PFSK-1 (cell line): ENCODE data around the gene RBMS3.

Experiments
- FOXP2 ChIP-seq: optimal IDR thresholded peaks from 2 replicates; pipeline ENCODE3; 2011; ENCODE audit warnings: borderline replicate concordance, control low read depth, inconsistent platforms; ENCODE audit not compliant: insufficient read depth; ENCODE audit errors: extremely low read length, extremely low read depth
- POLR2AphosphoS5 ChIP-seq: IDR thresholded peaks from 2 replicates; pipeline ENCODE4 v1.6.1; 2012; ENCODE audit warnings: low read depth, mild to moderate bottlenecking, control low read depth, low read length, moderate library complexity
- REST ChIP-seq, 2 experiments: IDR thresholded peaks; 2 replicates each; pipeline versions ENCODE4 v1.6.1 to v1.8.0; 2011 to 2012; ENCODE audit warnings: low read depth in 2 of 2, low read length in 2 of 2, control low read depth in 1 of 2, inconsistent platforms in 1 of 2, mild to moderate bottlenecking in 1 of 2, moderate library complexity in 1 of 2; ENCODE audit not compliant: insufficient read depth in 1 of 2
- SIN3A ChIP-seq: IDR thresholded peaks from 2 replicates; pipeline ENCODE4 v1.6.1; 2012; ENCODE audit warnings: mild to moderate bottlenecking, low read length, moderate library complexity, borderline replicate concordance; ENCODE audit not compliant: insufficient read depth
- TAF1 ChIP-seq: IDR thresholded peaks from 2 replicates; pipeline ENCODE4 v1.6.1; 2012; ENCODE audit warnings: low read length, control low read depth, borderline replicate concordance; ENCODE audit not compliant: insufficient read depth

Gene RBMS3

GRCh38 chr3:29949131-29949530, 668.3 kb downstream of the RBMS3 start:
- TF ChIP-seq SIN3A: no peak
- TF ChIP-seq TAF1: no peak
- no peak for TF ChIP-seq POLR2AphosphoS5
- TF ChIP-seq FOXP2: no peak
- TF ChIP-seq REST (IDR thresholded peaks at IDR 0.05; ENCODE audit: insufficient read depth in 1 of 2, low read depth in 2 of 2, low read length in 2 of 2): no peak

DNA sequence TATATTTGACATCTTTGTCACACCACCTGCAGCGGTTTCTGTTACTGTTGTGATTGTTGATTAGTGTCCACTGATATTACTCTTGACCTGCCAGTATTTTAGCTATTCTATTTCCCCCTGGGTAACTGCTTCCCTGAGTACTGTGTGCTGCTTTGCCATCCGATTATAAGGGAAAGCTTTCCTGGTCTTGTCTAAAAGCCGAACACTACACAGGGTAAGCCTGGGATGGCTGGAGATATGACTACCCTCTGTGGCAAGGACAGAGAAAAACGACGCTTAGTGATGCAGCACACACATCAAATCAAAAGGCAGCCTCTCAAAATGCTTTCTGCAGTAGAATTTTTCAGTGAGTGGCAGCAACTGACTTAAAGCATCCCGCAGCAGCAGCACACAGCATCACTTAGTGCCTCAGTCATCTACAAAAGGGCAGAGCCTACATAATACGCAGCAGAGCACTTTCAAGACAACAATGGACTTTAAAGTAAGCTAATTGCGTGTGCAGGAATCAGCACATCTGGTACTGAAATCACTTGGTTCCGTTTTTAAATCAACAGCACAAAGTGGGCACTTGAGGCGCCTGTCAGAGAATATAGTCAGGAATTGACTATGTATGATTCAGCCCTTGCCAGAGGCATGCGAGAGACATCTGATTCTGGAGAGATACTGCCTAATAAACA, 669.2 kb downstream of the RBMS3 start:
- TF ChIP-seq TAF1: no peak
- TF ChIP-seq REST (IDR thresholded peaks at IDR 0.05; ENCODE audit: insufficient read depth in 1 of 2, low read depth in 2 of 2, low read length in 2 of 2): no peak
- TF ChIP-seq POLR2AphosphoS5: no peak
- no peak for TF ChIP-seq FOXP2
- no peak for TF ChIP-seq SIN3A

GRCh38 chr3:29952431-29952830, 671.6 kb downstream of the RBMS3 start:
- TF ChIP-seq SIN3A: no peak
- TF ChIP-seq TAF1: no peak
- no peak for TF ChIP-seq REST (IDR thresholded peaks at IDR 0.05; ENCODE audit: insufficient read depth in 1 of 2, low read depth in 2 of 2, low read length in 2 of 2)
- TF ChIP-seq POLR2AphosphoS5: no peak
- TF ChIP-seq FOXP2: no peak

- TF ChIP-seq SIN3A (no peak), TAF1 (no peak), REST (IDR thresholded peaks at IDR 0.05; ENCODE audit: insufficient read depth in 1 of 2, low read depth in 2 of 2, low read length in 2 of 2) (no peak), POLR2AphosphoS5 (no peak), FOXP2 (no peak)
Measured at GRCh38 chr3:29955413-29955812, 674.5 kb downstream of the RBMS3 start.

DNA sequence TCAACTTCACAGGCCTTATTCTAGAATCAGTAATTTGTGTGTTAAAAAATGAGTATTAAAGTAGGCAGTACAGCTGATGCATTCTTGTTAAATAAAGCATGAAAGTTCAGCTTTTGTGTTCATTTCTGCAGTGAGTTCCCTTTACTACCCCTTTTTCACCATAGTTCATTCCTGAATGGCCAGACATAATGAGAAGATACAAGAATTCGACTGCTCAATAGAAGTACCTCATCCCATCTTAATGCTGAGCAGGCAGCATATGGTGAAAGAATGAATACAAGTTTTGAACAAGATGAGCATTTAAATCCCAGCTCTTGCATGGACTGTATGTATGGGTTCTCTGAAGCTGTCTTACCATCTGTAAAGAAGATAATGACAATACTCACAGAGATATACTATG, 677.9 kb downstream of the RBMS3 start:
- TF ChIP-seq POLR2AphosphoS5 (no peak), TAF1 (no peak), FOXP2 (no peak), REST (IDR thresholded peaks at IDR 0.05; ENCODE audit: insufficient read depth in 1 of 2, low read depth in 2 of 2, low read length in 2 of 2) (no peak), SIN3A (no peak)
